ENCODE data around the gene PLEKHA5. TPM values are rescaled to one million over a fixed set of nuclear protein-coding genes. Genes with fewer than 3 reads are reported as not detected.
"Not testable (repeated sequence)": the region's sequence is repeated elsewhere in the genome, so short reads cannot be mapped to it uniquely, and the experiment has no call there.

PLEKHA5 gene
- 100 to 1,000 TPM in 2 of 4 donors, 10 to 100 TPM in 2; 51.5 to 105 (median 96.4) TPM for polyA plus RNA-seq (ENCODE audit: insufficient read length in 4 of 4)

- peak in 3 of 4 donors; percentile 57 to 62 (median 58) for DNase-seq (ENCODE audit: low read depth in 4 of 4, low spot score in 3 of 4)
These were observed at the start of gene PLEKHA5 for GRCh38 chr12:19129486-19130223. TSS of gene PLEKHA5 (plus strand) at chr12:19129733. CDS start at chr12:19129800, 67 bp downstream.

- no peak for DNase-seq (ENCODE audit: low read depth in 4 of 4, low spot score in 3 of 4)
These were observed 48.6 kb upstream of the PLEKHA5 start for GRCh38 chr12:19080918-19081317.

- no peak for DNase-seq (ENCODE audit: low read depth in 4 of 4, low spot score in 3 of 4)
These were observed 47.1 kb upstream of the PLEKHA5 start for GRCh38 chr12:19082365-19082911.

- no peak for DNase-seq (ENCODE audit: low read depth in 4 of 4, low spot score in 3 of 4)
These were observed 45.0 kb upstream of the PLEKHA5 start for GRCh38 chr12:19084547-19084946.

GRCh38 chr12:19085090-19085489, 44.4 kb upstream of the PLEKHA5 start:
- DNase-seq (ENCODE audit: low read depth in 4 of 4, low spot score in 3 of 4), result no peak

GRCh38 chr12:19088606-19089005, 40.9 kb upstream of the PLEKHA5 start:
- no peak for DNase-seq (ENCODE audit: low read depth in 4 of 4, low spot score in 3 of 4)

GRCh38 chr12:19092482-19092881, 37.1 kb upstream of the PLEKHA5 start:
- not testable (repeated sequence) for DNase-seq (ENCODE audit: low read depth in 4 of 4, low spot score in 3 of 4)

GRCh38 chr12:19093218-19093617, 36.3 kb upstream of the PLEKHA5 start:
- DNase-seq (ENCODE audit: low read depth in 4 of 4, low spot score in 3 of 4), result no peak

GRCh38 chr12:19095331-19095730, 34.2 kb upstream of the PLEKHA5 start:
- DNase-seq (ENCODE audit: low read depth in 4 of 4, low spot score in 3 of 4), result no peak

GRCh38 chr12:19095756-19096480, 33.6 kb upstream of the PLEKHA5 start:
- no peak for DNase-seq (ENCODE audit: low read depth in 4 of 4, low spot score in 3 of 4)

- no peak for DNase-seq (ENCODE audit: low read depth in 4 of 4, low spot score in 3 of 4)
These were observed 24.1 kb upstream of the PLEKHA5 start for GRCh38 chr12:19105463-19105862.

GRCh38 chr12:19107750-19108149, 21.8 kb upstream of the PLEKHA5 start:
- DNase-seq (ENCODE audit: low read depth in 4 of 4, low spot score in 3 of 4), result no peak

- no peak for DNase-seq (ENCODE audit: low read depth in 4 of 4, low spot score in 3 of 4)
These were observed 19.2 kb upstream of the PLEKHA5 start for GRCh38 chr12:19110221-19110940.

- no peak for DNase-seq (ENCODE audit: low read depth in 4 of 4, low spot score in 3 of 4)
These were observed 16.1 kb upstream of the PLEKHA5 start for GRCh38 chr12:19113464-19113863.

GRCh38 chr12:19115285-19115684, 14.2 kb upstream of the PLEKHA5 start:
- no peak for DNase-seq (ENCODE audit: low read depth in 4 of 4, low spot score in 3 of 4)

- no peak for DNase-seq (ENCODE audit: low read depth in 4 of 4, low spot score in 3 of 4)
These were observed 10.1 kb upstream of the PLEKHA5 start for GRCh38 chr12:19119440-19119839.

GRCh38 chr12:19120795-19121194, 8.7 kb upstream of the PLEKHA5 start:
- DNase-seq (ENCODE audit: low read depth in 4 of 4, low spot score in 3 of 4), result no peak

- no peak for DNase-seq (ENCODE audit: low read depth in 4 of 4, low spot score in 3 of 4)
These were observed 8.0 kb upstream of the PLEKHA5 start for GRCh38 chr12:19121449-19122018.

GRCh38 chr12:19125325-19125724, 4.2 kb upstream of the PLEKHA5 start:
- DNase-seq (ENCODE audit: low read depth in 4 of 4, low spot score in 3 of 4), result no peak

- no peak for DNase-seq (ENCODE audit: low read depth in 4 of 4, low spot score in 3 of 4)
These were observed 2.3 kb upstream of the PLEKHA5 start for GRCh38 chr12:19127270-19127669.

- DNase-seq (ENCODE audit: low read depth in 4 of 4, low spot score in 3 of 4), result no peak
These were observed 1.0 kb upstream of the PLEKHA5 start for GRCh38 chr12:19128485-19128884.
